Parathyroid adenoma (tissue), 2 donors: ENCODE data around the gene RSU1.

ENCODE experiments used
- H2AFZ ChIP-seq: fragments of 300-600 bp; sonication (generic); one replicate; pipeline ENCODE4 v1.7.0; 2017; ENCODE audit warnings: antibody characterized with exemption, mild to moderate bottlenecking
- H3K27ac ChIP-seq: fragments of 300-600 bp; sonication (generic); one replicate; pipeline ENCODE4 v1.7.0; 2017
- H3K27me3 ChIP-seq: fragments of 300-600 bp; sonication (generic); one replicate; pipeline ENCODE4 v1.7.0; 2017; ENCODE audit warnings: low read length; ENCODE audit not compliant: control insufficient read depth, insufficient read depth
- H3K36me3 ChIP-seq: fragments of 300-600 bp; sonication (generic); one replicate; pipeline ENCODE4 v1.7.0; 2017; ENCODE audit warnings: low read length; ENCODE audit not compliant: control insufficient read depth, insufficient read depth
- H3K4me1 ChIP-seq: fragments of 300-600 bp; sonication (generic); one replicate; pipeline ENCODE4 v1.7.0; 2017; ENCODE audit warnings: control low read depth
- H3K4me2 ChIP-seq: fragments of 300-600 bp; sonication (generic); one replicate; pipeline ENCODE4 v1.7.0; 2017; ENCODE audit warnings: low read length
- H3K4me3 ChIP-seq: fragments of 300-600 bp; sonication (generic); one replicate; pipeline ENCODE4 v1.7.0; 2017; ENCODE audit warnings: low read depth, low read length
- H3K79me2 ChIP-seq: fragments of 300-600 bp; sonication (generic); one replicate; pipeline ENCODE4 v1.7.0; 2017; ENCODE audit warnings: control low read depth
- H3K9ac ChIP-seq: fragments of 300-600 bp; sonication (generic); one replicate; pipeline ENCODE4 v1.7.0; 2017; ENCODE audit warnings: mild to moderate bottlenecking
- H3K9me3 ChIP-seq: fragments of 300-600 bp; sonication (generic); one replicate; pipeline ENCODE4 v1.7.0; 2017; ENCODE audit warnings: low read length; ENCODE audit not compliant: control insufficient read depth
- CTCF ChIP-seq: fragments of 300-600 bp; sonication (generic); IDR thresholded peaks from one replicate; pipeline ENCODE4 v1.7.0; 2017; ENCODE audit warnings: antibody characterized with exemption, mild to moderate bottlenecking
- donor health status: primary hyperparathyroidism.

Gene RSU1

DNA sequence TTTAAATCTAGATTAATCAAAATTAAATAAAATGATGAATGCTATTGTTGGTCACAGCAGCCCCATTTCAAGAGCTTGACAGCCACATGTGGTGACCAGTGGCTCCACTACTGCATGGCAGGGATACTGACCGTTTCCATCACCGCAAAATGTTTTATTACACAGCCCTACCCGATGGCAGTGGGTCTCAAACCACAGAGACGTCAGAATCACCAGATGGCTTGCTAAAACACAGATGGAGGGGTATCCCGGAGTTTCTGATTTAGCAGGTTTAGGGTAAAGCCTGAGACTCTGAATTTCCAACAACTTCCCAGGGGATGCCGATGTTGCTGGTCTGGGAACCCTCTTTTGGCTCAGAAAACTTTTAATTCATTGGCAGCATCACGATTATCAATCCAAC, 47.9 kb downstream of the RSU1 start:
- H3K4me2 ChIP-seq: no peak overlapping the region
- no peak overlapping the region for H3K9ac ChIP-seq
- peaks cover 10% of the 10 kb centered on the region for H3K79me2 ChIP-seq
- H3K36me3 ChIP-seq: no peaks in the 10 kb centered on the region
- no peak for TF ChIP-seq CTCF
- no peak overlapping the region for H2AFZ ChIP-seq
- H3K27ac ChIP-seq: no peak overlapping the region
- H3K9me3 ChIP-seq: no peaks in the 10 kb centered on the region
- no peaks in the 10 kb centered on the region for H3K4me1 ChIP-seq
- H3K4me3 ChIP-seq: no peak overlapping the region
- no peaks in the 10 kb centered on the region for H3K27me3 ChIP-seq

- Histone ChIP-seq H3K4me1 (no peaks in the 10 kb centered on the region), H3K4me2 (no peak overlapping the region), H3K9me3 (no peaks in the 10 kb centered on the region), H3K9ac (no peak overlapping the region), H3K36me3 (no peaks in the 10 kb centered on the region), H3K27ac (no peak overlapping the region), H3K4me3 (no peak overlapping the region), H3K79me2 (peaks cover 10% of the 10 kb centered on the region), H2AFZ (no peak overlapping the region), H3K27me3 (no peaks in the 10 kb centered on the region)
- no peak for TF ChIP-seq CTCF
These were observed 48.5 kb downstream of the RSU1 start for GRCh38 chr10:16768702-16769101.

DNA sequence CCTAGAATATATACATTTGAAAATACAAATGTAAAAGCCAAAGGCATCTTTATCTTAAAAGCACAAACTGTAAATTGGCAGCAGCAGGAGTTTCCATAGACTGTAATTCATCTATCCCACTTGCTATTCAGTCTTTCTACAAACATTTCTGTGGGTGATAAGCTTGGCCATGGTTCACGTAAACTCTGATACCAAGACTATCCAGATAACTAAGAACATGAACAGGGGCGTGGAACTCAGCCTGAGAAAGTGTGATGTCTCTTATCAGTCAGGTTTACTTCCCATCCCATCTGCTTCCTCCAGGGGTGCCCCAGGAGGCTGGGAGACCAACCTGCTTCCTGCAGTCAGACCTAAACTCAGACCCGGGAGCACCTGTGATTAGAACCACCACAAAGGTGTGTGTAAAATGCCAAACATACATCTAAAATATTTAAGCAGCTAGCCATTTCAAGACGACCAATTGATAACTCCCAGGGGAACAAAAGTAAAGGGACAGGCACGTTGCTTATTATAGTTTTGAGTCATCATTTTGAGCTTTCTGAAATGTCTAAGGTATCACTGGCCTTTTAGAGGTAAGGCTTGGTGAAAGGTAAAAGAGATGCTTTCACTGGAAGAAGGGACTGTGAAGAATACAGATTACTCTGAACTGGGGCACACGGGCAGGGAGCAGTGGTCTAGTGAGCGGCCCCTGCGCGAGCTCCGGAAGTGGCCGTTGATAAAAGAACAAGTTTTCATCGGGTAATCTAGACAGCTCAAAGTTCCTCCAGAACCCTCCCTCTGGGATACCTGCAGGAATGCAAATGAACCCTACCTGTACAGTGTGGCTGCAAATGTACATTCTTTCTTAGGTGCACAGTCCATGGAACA, 51.5 kb downstream of the RSU1 start:
- no peak overlapping the region for H2AFZ ChIP-seq
- H3K9me3 ChIP-seq: no peaks in the 10 kb centered on the region
- H3K79me2 ChIP-seq: peaks cover 10% of the 10 kb centered on the region
- H3K27ac ChIP-seq: no peak overlapping the region
- no peak overlapping the region for H3K4me3 ChIP-seq
- H3K36me3 ChIP-seq: no peaks in the 10 kb centered on the region
- no peaks in the 10 kb centered on the region for H3K27me3 ChIP-seq
- H3K4me2 ChIP-seq: no peak overlapping the region
- no peaks in the 10 kb centered on the region for H3K4me1 ChIP-seq
- TF ChIP-seq CTCF: no peak
- H3K9ac ChIP-seq: no peak overlapping the region

GRCh38 chr10:16761300-16761699, 55.9 kb downstream of the RSU1 start:
- no peaks in the 10 kb centered on the region for H3K36me3 ChIP-seq
- H3K9me3 ChIP-seq: no peaks in the 10 kb centered on the region
- H3K27me3 ChIP-seq: no peaks in the 10 kb centered on the region
- H3K4me2 ChIP-seq: no peak overlapping the region
- no peak overlapping the region for H2AFZ ChIP-seq
- H3K9ac ChIP-seq: no peak overlapping the region
- H3K4me1 ChIP-seq: no peaks in the 10 kb centered on the region
- peaks cover 3% of the 10 kb centered on the region for H3K79me2 ChIP-seq
- TF ChIP-seq CTCF: no peak
- no peak overlapping the region for H3K27ac ChIP-seq
- no peak overlapping the region for H3K4me3 ChIP-seq
